ENCODE measurements around the gene FAM3C. TPM values are rescaled to one million over a fixed set of nuclear protein-coding genes. Genes with fewer than 3 reads are reported as not detected.
A peak's percentile ranks its signal among the peaks of the same experiment; 100 is the strongest.
"Not testable (repeated sequence)": the region's sequence is repeated elsewhere in the genome, so short reads cannot be mapped to it uniquely, and the experiment has no call there.

FAM3C gene, protein sequence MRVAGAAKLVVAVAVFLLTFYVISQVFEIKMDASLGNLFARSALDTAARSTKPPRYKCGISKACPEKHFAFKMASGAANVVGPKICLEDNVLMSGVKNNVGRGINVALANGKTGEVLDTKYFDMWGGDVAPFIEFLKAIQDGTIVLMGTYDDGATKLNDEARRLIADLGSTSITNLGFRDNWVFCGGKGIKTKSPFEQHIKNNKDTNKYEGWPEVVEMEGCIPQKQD
- polyA plus RNA-seq (2013, experiment 1 of 4): 66.9 TPM
- 68.3 TPM for polyA plus RNA-seq (2013, experiment 2 of 4)
- 53.7 TPM for polyA plus RNA-seq (2013, experiment 3 of 4)
- polyA plus RNA-seq (2013, experiment 4 of 4): 61.5 TPM

DNA sequence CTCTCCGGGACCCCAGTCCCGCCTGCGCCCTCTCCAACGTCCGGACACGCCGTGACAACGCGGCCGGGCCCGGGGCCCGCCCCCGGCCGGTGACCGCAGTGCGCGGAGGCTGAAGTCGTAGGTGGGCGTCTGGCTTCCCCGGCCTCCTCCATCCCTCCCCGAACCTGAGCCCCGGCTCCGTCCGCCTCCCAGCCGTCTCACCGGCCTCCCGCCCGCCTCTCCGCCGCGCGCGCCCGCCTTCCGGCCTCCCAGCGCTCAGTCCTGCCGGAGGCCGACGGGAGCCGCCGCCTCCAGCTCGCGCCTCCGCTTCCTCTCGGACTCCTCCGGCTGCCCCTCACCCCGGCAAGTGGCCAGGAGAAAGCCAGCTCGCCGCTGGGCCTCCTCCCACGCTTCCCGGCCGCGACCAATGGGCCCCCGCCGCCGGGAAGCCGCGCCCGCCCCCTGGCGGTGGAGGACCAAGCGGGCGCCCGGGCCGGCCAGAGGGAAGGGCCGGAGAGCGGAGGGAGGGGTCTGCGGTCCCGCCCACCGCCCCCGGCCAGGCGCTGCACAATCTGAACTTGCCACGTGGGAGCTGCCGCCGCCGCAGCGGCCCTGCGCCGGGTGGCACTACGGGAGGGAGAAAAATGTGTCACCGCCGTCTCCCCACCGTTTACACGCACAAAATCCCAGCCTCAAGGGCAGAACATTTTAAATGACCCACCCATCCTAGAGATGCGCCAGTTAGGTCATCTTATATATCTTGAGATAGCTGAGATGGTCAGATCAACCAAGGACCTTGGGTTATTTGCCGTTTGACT is at the start of gene FAM3C:
Gene FAM3C, minus strand, starts transcription at position 348 of the 797 bp plus-strand sequence. CDS start 13,339 bp downstream, outside the sequence.
- WGBS, 2 experiments: 1% methylated on average over 84 to 85 of the region's 85 CpGs
- Histone ChIP-seq H3K27me3 (ENCODE audit: control insufficient read depth, insufficient read depth, low read length, poor library complexity, severe bottlenecking) (no peaks in the 10 kb centered on the region), H3K4me1 (ENCODE audit: control insufficient read depth, insufficient read depth, low read length) (peaks cover 5% of the 10 kb centered on the region), H3K27ac (ENCODE audit: insufficient read depth, low read depth, low read length, poor library complexity, severe bottlenecking) (peak within 1 kb of the TSS; percentile 70), H3K4me3 (ENCODE audit: insufficient read depth, low read depth, low read length) (peak within 1 kb of the TSS; percentile 82), H3K36me3 (ENCODE audit: control insufficient read depth, insufficient read depth, low read length) (no peaks in the 10 kb centered on the region), H3K9me3 (ENCODE audit: control insufficient read depth, low read length) (no peaks in the 10 kb centered on the region)

DNA sequence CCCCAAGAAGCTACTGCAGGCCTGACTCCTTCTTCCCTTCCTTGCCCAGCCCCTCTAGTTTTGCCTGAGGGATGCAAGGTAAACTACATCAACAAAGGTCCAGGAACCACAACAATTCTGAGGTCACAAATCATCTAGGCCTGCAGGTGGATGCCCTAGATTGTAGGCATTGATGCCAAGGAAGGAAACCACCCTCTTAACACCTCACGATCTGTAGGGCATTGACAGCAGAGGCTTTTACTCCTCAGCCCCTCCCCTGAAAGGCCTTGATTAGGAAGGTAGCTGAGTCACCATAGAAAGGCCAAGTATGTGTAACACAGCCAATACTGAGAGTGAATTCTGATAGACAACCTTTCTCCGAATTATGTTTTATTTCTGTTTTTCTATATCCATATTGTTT is 46.7 kb upstream of the FAM3C start:
- no peak overlapping the region for H3K4me3 ChIP-seq (ENCODE audit: insufficient read depth, low read depth, low read length)
- H3K27me3 ChIP-seq (ENCODE audit: control insufficient read depth, insufficient read depth, low read length, poor library complexity, severe bottlenecking): no peaks in the 10 kb centered on the region
- peaks cover 3% of the 10 kb centered on the region for H3K4me1 ChIP-seq (ENCODE audit: control insufficient read depth, insufficient read depth, low read length)
- no peaks in the 10 kb centered on the region for H3K9me3 ChIP-seq (ENCODE audit: control insufficient read depth, low read length)
- no peak overlapping the region for H3K27ac ChIP-seq (ENCODE audit: insufficient read depth, low read depth, low read length, poor library complexity, severe bottlenecking)
- no peaks in the 10 kb centered on the region for H3K36me3 ChIP-seq (ENCODE audit: control insufficient read depth, insufficient read depth, low read length)
- 73 to 91% methylated on average over 1 of the region's 2 CpGs for WGBS, 2 experiments

DNA sequence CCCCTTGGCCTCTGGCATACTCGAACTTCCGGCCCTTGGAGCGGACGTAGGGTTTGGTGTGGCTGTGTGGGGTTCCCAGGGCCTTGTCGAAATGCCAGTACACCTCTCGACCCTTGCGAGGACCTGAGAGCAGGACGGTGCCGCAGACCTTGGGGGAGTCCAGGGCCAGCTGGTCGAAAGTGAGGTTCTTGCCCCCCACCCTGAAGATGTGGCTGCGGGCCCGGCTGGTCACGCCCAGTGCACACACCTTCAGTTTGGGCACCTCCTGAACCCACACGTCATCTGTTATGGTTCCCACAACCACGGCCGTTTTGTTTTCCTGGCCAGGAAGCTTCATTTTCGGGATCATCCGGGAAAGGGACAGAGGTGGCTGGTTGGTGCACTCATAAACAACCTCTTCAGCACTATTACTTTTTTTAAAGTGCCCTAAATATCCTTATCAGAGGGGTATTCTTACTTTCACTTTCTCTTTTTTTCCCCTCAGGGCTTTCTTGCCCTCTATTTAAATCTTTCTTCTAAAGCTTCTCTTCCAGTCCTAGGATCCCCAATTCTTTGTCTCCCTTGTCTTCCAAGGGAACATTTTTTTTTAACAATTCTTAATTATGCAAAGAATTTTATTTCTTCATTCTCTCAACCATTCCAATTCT is 44.9 kb upstream of the FAM3C start:
- peaks cover 8% of the 10 kb centered on the region for H3K4me1 ChIP-seq (ENCODE audit: control insufficient read depth, insufficient read depth, low read length)
- H3K27me3 ChIP-seq (ENCODE audit: control insufficient read depth, insufficient read depth, low read length, poor library complexity, severe bottlenecking): no peaks in the 10 kb centered on the region
- H3K9me3 ChIP-seq (ENCODE audit: control insufficient read depth, low read length): no peaks in the 10 kb centered on the region
- H3K36me3 ChIP-seq (ENCODE audit: control insufficient read depth, insufficient read depth, low read length): no peaks in the 10 kb centered on the region
- H3K27ac ChIP-seq (ENCODE audit: insufficient read depth, low read depth, low read length, poor library complexity, severe bottlenecking): no peak overlapping the region
- 91 to 92% methylated on average over 18 of the region's 18 CpGs for WGBS, 2 experiments
- no peak overlapping the region for H3K4me3 ChIP-seq (ENCODE audit: insufficient read depth, low read depth, low read length)

DNA sequence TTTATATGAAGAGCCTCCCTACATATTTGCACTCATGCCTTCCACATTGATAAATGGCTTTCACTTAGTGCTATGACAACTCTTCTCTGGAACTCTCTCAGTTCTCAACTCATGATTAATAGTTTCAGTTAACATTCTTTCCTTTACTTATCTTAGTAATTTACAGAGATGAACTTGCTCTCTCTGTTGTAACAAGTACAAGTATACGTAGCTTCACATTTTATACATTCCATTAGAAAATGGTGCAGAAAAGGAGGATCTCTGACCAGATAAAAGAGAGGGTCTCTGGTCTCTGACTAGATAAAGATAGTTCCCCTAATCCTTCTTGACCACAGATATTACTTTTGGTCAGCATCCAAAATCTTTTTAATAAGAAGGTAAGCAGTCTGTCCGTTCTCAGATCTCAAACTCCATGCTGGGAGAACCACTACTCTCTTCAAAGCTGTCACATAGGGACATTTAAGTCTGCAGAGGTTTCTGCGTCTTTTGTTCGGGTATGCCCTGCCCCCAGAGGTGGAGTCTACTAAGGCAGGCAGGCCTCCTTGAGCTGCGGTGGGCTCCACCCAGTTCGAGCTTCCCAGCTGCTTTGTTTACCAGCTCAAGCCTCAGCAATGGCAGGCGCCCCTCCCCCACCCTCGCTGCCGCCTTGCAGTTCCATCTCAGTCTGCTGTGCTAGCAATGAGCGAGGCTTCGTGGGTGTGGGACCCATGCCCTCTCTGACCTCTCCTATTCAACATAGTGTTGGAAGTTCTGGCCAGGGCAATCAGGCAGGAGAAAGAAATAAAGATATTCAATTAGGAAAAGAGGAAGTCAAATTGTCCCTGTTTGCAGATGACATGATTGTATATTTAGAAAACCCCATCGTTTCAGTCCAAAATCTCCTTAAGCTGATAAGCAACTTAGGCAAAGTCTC is 42.2 kb upstream of the FAM3C start:
- not testable (repeated sequence) for H3K27me3 ChIP-seq (ENCODE audit: control insufficient read depth, insufficient read depth, low read length, poor library complexity, severe bottlenecking); H3K36me3 ChIP-seq (ENCODE audit: control insufficient read depth, insufficient read depth, low read length); H3K4me1 ChIP-seq (ENCODE audit: control insufficient read depth, insufficient read depth, low read length); H3K9me3 ChIP-seq (ENCODE audit: control insufficient read depth, low read length); H3K4me3 ChIP-seq (ENCODE audit: insufficient read depth, low read depth, low read length)
- peak overlapping the region; percentile 17 for H3K27ac ChIP-seq (ENCODE audit: insufficient read depth, low read depth, low read length, poor library complexity, severe bottlenecking)
- 8 to 9% methylated on average over 12 of the region's 12 CpGs for WGBS, 2 experiments

DNA sequence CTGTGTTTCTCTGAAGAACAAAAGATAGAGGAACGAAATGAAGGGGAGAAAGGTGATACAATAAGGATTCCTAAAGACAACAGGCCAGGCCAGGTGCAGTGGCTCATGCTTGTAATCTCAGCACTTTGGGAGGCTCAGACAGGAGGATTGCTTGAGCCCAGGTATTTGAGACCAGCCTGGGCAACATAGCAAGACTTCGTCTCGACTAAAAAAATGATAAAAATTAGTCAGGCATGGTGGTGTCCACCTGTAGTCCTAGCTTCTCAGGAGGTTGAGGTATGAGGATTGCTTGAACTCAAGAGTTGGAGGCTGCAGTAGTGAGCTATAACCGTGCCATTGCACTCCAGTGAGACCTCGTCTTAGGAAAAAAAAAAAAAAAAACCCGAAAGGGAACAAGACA is 41.4 kb upstream of the FAM3C start:
- Histone ChIP-seq H3K4me1 (ENCODE audit: control insufficient read depth, insufficient read depth, low read length) (peaks cover 8% of the 10 kb centered on the region), H3K4me3 (ENCODE audit: insufficient read depth, low read depth, low read length) (no peak overlapping the region), H3K27ac (ENCODE audit: insufficient read depth, low read depth, low read length, poor library complexity, severe bottlenecking) (no peak overlapping the region), H3K9me3 (ENCODE audit: control insufficient read depth, low read length) (no peaks in the 10 kb centered on the region), H3K27me3 (ENCODE audit: control insufficient read depth, insufficient read depth, low read length, poor library complexity, severe bottlenecking) (no peaks in the 10 kb centered on the region), H3K36me3 (ENCODE audit: control insufficient read depth, insufficient read depth, low read length) (no peaks in the 10 kb centered on the region)
- WGBS, 2 experiments: 82 to 90% methylated on average over 6 of the region's 6 CpGs

DNA sequence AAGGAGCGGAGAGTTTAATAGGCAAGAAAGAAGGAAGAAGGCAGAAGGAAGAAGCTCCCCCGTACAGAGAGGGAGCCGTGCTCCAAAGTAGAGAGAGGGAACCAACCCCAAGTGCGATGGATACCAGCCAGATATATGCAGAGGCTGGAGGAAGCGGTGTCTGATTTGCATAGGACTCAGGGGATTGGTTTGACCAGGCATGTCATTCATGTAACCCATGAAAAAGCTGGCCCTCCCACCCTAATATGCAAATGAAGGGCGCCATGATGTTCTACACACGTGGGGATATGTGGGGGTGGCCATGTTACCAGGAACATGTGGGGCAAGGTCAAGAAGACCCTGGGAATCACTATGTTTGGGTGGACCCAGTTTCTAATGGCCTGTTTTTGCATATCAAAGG is 40.6 kb upstream of the FAM3C start:
- Histone ChIP-seq H3K4me3 (ENCODE audit: insufficient read depth, low read depth, low read length) (no peak overlapping the region), H3K9me3 (ENCODE audit: control insufficient read depth, low read length) (no peaks in the 10 kb centered on the region), H3K36me3 (ENCODE audit: control insufficient read depth, insufficient read depth, low read length) (no peaks in the 10 kb centered on the region), H3K27ac (ENCODE audit: insufficient read depth, low read depth, low read length, poor library complexity, severe bottlenecking) (no peak overlapping the region), H3K27me3 (ENCODE audit: control insufficient read depth, insufficient read depth, low read length, poor library complexity, severe bottlenecking) (no peaks in the 10 kb centered on the region), H3K4me1 (ENCODE audit: control insufficient read depth, insufficient read depth, low read length) (peaks cover 8% of the 10 kb centered on the region)
- WGBS, 2 experiments: 80 to 85% methylated on average over 7 of the region's 7 CpGs

DNA sequence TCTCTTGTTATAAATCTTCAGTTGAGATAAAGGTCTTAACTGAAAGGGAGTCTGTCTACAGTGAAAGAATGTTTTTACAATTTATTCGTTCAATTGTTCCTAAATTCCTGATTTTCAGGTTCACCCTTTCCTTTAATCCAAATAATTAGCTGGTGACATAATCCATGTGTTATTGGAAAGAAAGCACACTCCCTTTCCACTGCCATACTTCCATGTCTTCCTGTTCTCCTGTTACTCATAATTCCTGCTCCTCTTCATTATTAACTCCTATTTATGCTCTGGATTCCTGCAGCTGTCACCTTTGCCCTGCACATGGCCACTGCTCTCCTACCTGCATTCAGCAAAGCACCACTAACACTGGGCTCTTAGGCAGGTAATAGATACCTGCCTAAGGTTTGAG is 40.0 kb upstream of the FAM3C start:
- Histone ChIP-seq H3K9me3 (ENCODE audit: control insufficient read depth, low read length) (no peaks in the 10 kb centered on the region), H3K4me1 (ENCODE audit: control insufficient read depth, insufficient read depth, low read length) (peaks cover 8% of the 10 kb centered on the region), H3K27me3 (ENCODE audit: control insufficient read depth, insufficient read depth, low read length, poor library complexity, severe bottlenecking) (no peaks in the 10 kb centered on the region), H3K27ac (ENCODE audit: insufficient read depth, low read depth, low read length, poor library complexity, severe bottlenecking) (no peak overlapping the region), H3K36me3 (ENCODE audit: control insufficient read depth, insufficient read depth, low read length) (no peaks in the 10 kb centered on the region), H3K4me3 (ENCODE audit: insufficient read depth, low read depth, low read length) (no peak overlapping the region)
- WGBS, 2 experiments: 92 to 93% methylated on average over 1 of the region's 1 CpG

DNA sequence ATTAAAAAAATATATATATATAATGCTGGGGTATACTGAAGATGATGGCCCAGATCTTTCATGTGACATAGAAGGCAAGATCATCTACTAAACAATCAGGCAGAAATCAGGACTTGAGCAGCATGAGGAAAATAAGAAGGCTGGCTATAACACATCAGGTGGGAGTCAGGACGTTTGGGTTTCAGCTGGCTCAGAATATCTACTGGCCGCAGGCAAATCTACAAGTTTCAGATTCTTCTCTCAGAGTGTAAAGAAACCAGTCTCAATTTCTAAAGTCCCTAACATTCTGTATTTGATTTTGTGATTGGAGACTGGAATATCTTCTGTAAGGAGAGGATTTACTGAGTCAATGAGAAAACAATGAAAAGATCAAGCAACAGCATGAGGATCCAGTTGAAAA is 37.7 kb upstream of the FAM3C start:
- Histone ChIP-seq H3K27ac (ENCODE audit: insufficient read depth, low read depth, low read length, poor library complexity, severe bottlenecking) (no peak overlapping the region), H3K27me3 (ENCODE audit: control insufficient read depth, insufficient read depth, low read length, poor library complexity, severe bottlenecking) (no peaks in the 10 kb centered on the region)
- 86 to 92% methylated on average over 2 of the region's 2 CpGs for WGBS, 2 experiments

DNA sequence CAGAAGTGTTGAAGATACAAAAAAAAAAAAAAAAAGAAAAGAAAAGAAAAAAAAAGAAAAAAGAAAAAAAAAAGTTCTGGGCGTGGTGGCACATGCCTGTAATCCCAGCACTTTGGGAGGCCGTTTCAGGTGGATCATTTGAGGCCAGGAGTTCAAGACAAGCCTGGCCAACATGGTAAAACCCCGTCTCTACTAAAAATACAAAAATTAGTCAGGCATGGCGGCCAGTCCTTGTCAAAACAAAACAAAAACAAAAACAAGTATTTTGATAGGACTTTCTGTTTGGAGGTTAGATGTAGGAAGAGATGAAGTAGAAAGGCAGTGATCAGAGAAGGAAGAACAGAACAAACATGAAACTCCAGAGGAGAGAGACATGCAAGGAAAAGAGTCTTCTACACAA is 36.4 kb upstream of the FAM3C start:
- not testable (repeated sequence) for H3K4me3 ChIP-seq (ENCODE audit: insufficient read depth, low read depth, low read length); H3K27ac ChIP-seq (ENCODE audit: insufficient read depth, low read depth, low read length, poor library complexity, severe bottlenecking); H3K36me3 ChIP-seq (ENCODE audit: control insufficient read depth, insufficient read depth, low read length); H3K9me3 ChIP-seq (ENCODE audit: control insufficient read depth, low read length); H3K27me3 ChIP-seq (ENCODE audit: control insufficient read depth, insufficient read depth, low read length, poor library complexity, severe bottlenecking); H3K4me1 ChIP-seq (ENCODE audit: control insufficient read depth, insufficient read depth, low read length)
- 92 to 94% methylated on average over 4 of the region's 4 CpGs for WGBS, 2 experiments

More for the DNA sequence above, 37.7 kb upstream of the FAM3C start:
- Histone ChIP-seq H3K4me3 (ENCODE audit: insufficient read depth, low read depth, low read length) (no peak overlapping the region), H3K9me3 (ENCODE audit: control insufficient read depth, low read length) (no peaks in the 10 kb centered on the region), H3K36me3 (ENCODE audit: control insufficient read depth, insufficient read depth, low read length) (no peaks in the 10 kb centered on the region), H3K4me1 (ENCODE audit: control insufficient read depth, insufficient read depth, low read length) (peaks cover 8% of the 10 kb centered on the region)

Measured in ectodermal cell (in vitro differentiated cells).